GM18909 (cell line): Measurements from ENCODE around the gene PSAPL1.
"Not testable (repeated sequence)": the region's sequence is repeated elsewhere in the genome, so short reads cannot be mapped to it uniquely, and the experiment has no call there.

Experiments
- ATAC-seq: cut with Tn5 transposase; IDR thresholded peaks from one replicate; pipeline ENCODE4 v1.9.1; 2021; ENCODE audit warnings: mild to moderate bottlenecking; ENCODE audit not compliant: unreplicated experiment, poor library complexity

Gene PSAPL1

GRCh38 chr4:7459471-7459870 lies 24.7 kb upstream of the PSAPL1 start:
- ATAC-seq: no peak

- no peak for ATAC-seq
Observed at GRCh38 chr4:7458477-7458876, 23.7 kb upstream of the PSAPL1 start.

GRCh38 chr4:7458066-7458425 lies 23.3 kb upstream of the PSAPL1 start:
- ATAC-seq: no peak

- no peak for ATAC-seq
Observed at GRCh38 chr4:7457201-7458065, 22.7 kb upstream of the PSAPL1 start.

- ATAC-seq: not testable (repeated sequence)
Observed at GRCh38 chr4:7452802-7453201, 18.1 kb upstream of the PSAPL1 start.

- ATAC-seq: no peak
Observed at GRCh38 chr4:7451800-7452199, 17.1 kb upstream of the PSAPL1 start.

GRCh38 chr4:7451434-7451789 lies 16.7 kb upstream of the PSAPL1 start:
- no peak for ATAC-seq

- no peak for ATAC-seq
Observed at GRCh38 chr4:7450775-7451433, 16.2 kb upstream of the PSAPL1 start.

GRCh38 chr4:7448036-7448435 lies 13.3 kb upstream of the PSAPL1 start:
- ATAC-seq: no peak

GRCh38 chr4:7447236-7447635 lies 12.5 kb upstream of the PSAPL1 start:
- ATAC-seq: no peak

GRCh38 chr4:7444731-7445130 lies 10.0 kb upstream of the PSAPL1 start:
- no peak for ATAC-seq

GRCh38 chr4:7444314-7444713 lies 9.6 kb upstream of the PSAPL1 start:
- ATAC-seq: no peak

GRCh38 chr4:7442574-7443162 lies 7.9 kb upstream of the PSAPL1 start:
- ATAC-seq: no peak

- no peak for ATAC-seq
Observed at GRCh38 chr4:7441201-7441600, 6.5 kb upstream of the PSAPL1 start.

- ATAC-seq: no peak
Observed at GRCh38 chr4:7439699-7440098, 5.0 kb upstream of the PSAPL1 start.

- ATAC-seq: no peak
Observed at GRCh38 chr4:7436256-7436655, 1.5 kb upstream of the PSAPL1 start.

- no peak for ATAC-seq
Observed at GRCh38 chr4:7435471-7436061, 836 bp upstream of the PSAPL1 start.

- ATAC-seq: no peak
Observed at GRCh38 chr4:7434141-7434765, 477 bp downstream of the PSAPL1 start.

- ATAC-seq: no peak
Observed at GRCh38 chr4:7433376-7434140, 1.2 kb downstream of the PSAPL1 start.
